ENCODE results near the gene DNAH17. TPM values are rescaled to one million over a fixed set of nuclear protein-coding genes. Genes with fewer than 3 reads are reported as not detected.

The DNAH17 gene
- polyA plus RNA-seq, 3 donors, result 0.01 to 0.51 (median 0.11) TPM

DNA sequence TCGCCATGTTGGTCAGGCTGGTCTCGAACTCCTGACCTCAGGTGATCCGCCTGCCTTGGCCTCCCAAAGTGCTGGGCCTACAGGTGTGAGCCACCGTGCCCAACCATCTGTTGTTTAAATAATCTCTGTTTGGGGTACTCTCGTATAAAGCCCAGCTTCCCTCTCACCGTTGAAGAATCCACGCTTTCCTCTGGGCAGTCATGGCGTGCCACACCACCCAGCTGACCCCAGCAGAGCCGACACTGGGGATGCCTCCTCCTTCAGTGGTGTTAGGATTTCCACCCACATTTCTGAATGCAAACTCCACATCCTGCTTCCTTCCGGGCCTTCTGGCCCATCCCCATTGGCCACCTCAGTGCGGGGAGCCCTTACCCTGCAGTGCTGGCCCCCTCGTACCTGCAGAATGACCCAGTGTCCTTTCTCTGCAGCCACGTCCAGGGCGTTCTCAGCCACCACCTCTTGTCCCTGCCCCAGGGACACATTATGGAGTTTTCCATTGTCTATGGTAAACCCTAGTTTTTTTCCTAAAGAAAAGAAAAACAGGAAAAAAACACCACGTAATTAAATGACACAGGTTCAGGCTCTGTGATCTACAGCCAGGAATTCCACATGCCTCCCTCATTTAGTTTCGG lies 138.4 kb downstream of the DNAH17 start:
- no peaks in the 10 kb centered on the region for H4K20me1 ChIP-seq (ENCODE audit: insufficient read depth, low read length)
- Mint-ChIP-seq H3K27ac (peak overlapping the region in 5 of 7 donors; percentile 53 to 98 (median 77)), H3K27me3 (ENCODE audit: low read depth in 3 of 3) (peaks cover 3 to 13% (median 3%) of the 10 kb centered on the region in 3 donors), H3K36me3 (peaks cover 4 to 6% of the 10 kb centered on the region in 2 donors), H3K4me1 (peaks cover 30% of the 10 kb centered on the region), H3K9me3 (peaks cover 0 to 8% (median 3%) of the 10 kb centered on the region in 7 donors), H3K4me3 (no peak overlapping the region)
- intact Hi-C loops (cut with micrococcal nuclease), result no loop called here
- no peak overlapping the region for H3K4me3 ChIP-seq (replicated peaks in 1 of 3; ENCODE audit: low read depth in 2 of 3, low read length in 3 of 3)
- no peak overlapping the region for H3K27ac ChIP-seq (ENCODE audit: low read depth in 1 of 2, low read length in 2 of 2)
- H3K4me1 ChIP-seq (ENCODE audit: control insufficient read depth in 1 of 2, insufficient read depth in 2 of 2, low read length in 2 of 2), result peaks cover 26 to 28% of the 10 kb centered on the region in 2 donors
- no peaks in the 10 kb centered on the region for H3K79me2 ChIP-seq (ENCODE audit: insufficient read depth, low read length)
- H3K4me2 ChIP-seq (replicated peaks; ENCODE audit: extremely low read depth, low read length, poor library complexity, severe bottlenecking), result no peak overlapping the region
- no peaks in the 10 kb centered on the region for H3K9me3 ChIP-seq (replicated peaks in 1 of 2; ENCODE audit: control insufficient read depth in 1 of 2, insufficient read depth in 1 of 2, low read length in 2 of 2)
- no peaks in the 10 kb centered on the region for H3K36me3 ChIP-seq (replicated peaks in 1 of 2; ENCODE audit: control insufficient read depth in 1 of 2, insufficient read depth in 2 of 2, low read length in 2 of 2)
- no peak overlapping the region for H3K9ac ChIP-seq (ENCODE audit: insufficient read depth, low read length, poor library complexity, severe bottlenecking)
- TF ChIP-seq, protein P1, sequence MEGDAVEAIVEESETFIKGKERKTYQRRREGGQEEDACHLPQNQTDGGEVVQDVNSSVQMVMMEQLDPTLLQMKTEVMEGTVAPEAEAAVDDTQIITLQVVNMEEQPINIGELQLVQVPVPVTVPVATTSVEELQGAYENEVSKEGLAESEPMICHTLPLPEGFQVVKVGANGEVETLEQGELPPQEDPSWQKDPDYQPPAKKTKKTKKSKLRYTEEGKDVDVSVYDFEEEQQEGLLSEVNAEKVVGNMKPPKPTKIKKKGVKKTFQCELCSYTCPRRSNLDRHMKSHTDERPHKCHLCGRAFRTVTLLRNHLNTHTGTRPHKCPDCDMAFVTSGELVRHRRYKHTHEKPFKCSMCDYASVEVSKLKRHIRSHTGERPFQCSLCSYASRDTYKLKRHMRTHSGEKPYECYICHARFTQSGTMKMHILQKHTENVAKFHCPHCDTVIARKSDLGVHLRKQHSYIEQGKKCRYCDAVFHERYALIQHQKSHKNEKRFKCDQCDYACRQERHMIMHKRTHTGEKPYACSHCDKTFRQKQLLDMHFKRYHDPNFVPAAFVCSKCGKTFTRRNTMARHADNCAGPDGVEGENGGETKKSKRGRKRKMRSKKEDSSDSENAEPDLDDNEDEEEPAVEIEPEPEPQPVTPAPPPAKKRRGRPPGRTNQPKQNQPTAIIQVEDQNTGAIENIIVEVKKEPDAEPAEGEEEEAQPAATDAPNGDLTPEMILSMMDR (IDR thresholded peaks at IDR 0.05), result no peak
- no peak overlapping the region for H2AFZ ChIP-seq (ENCODE audit: insufficient read depth, low read depth, low read length, poor library complexity, severe bottlenecking)
- 88% methylated on average over 15 of the region's 16 CpGs for WGBS (ENCODE audit: insufficient coverage)
- H3K27me3 ChIP-seq (ENCODE audit: control insufficient read depth in 2 of 2, insufficient read depth in 2 of 2, low read length in 2 of 2), result no peaks in the 10 kb centered on the region
- no peak for DNase-seq

DNA sequence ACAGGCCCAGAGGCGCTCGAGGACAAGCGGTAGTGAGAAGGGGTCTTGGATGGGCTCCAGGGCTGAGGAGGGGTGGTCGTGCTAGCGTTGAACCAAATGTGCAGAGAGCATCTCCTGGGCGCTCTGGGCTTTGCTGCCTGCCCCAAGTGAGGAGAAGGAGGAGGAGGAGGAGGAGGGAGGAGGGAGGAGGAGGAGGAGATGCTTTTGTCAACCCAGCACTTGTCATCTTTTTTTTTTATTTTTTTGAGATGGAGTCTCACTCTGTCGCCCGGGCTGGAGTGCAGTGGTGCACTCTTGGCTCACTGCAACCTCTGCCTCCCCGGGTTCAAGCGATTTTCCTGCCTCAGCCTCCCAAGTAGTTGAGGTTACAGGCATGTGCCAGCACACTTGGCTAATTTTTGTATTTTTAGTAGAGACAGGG lies 138.9 kb downstream of the DNAH17 start:
- Histone ChIP-seq H4K20me1 (ENCODE audit: insufficient read depth, low read length) (no peaks in the 10 kb centered on the region), H3K4me2 (replicated peaks; ENCODE audit: extremely low read depth, low read length, poor library complexity, severe bottlenecking) (no peak overlapping the region), H3K4me1 (ENCODE audit: control insufficient read depth in 1 of 2, insufficient read depth in 2 of 2, low read length in 2 of 2) (peaks cover 21 to 23% of the 10 kb centered on the region in 2 donors), H3K27me3 (ENCODE audit: control insufficient read depth in 2 of 2, insufficient read depth in 2 of 2, low read length in 2 of 2) (no peaks in the 10 kb centered on the region), H2AFZ (ENCODE audit: insufficient read depth, low read depth, low read length, poor library complexity, severe bottlenecking) (no peak overlapping the region), H3K9me3 (replicated peaks in 1 of 2; ENCODE audit: control insufficient read depth in 1 of 2, insufficient read depth in 1 of 2, low read length in 2 of 2) (no peaks in the 10 kb centered on the region), H3K9ac (ENCODE audit: insufficient read depth, low read length, poor library complexity, severe bottlenecking) (no peak overlapping the region), H3K4me3 (replicated peaks in 1 of 3; ENCODE audit: low read depth in 2 of 3, low read length in 3 of 3) (no peak overlapping the region), H3K36me3 (replicated peaks in 1 of 2; ENCODE audit: control insufficient read depth in 1 of 2, insufficient read depth in 2 of 2, low read length in 2 of 2) (no peaks in the 10 kb centered on the region), H3K27ac (ENCODE audit: low read depth in 1 of 2, low read length in 2 of 2) (no peak overlapping the region), H3K79me2 (ENCODE audit: insufficient read depth, low read length) (no peaks in the 10 kb centered on the region)
- TF ChIP-seq, protein P1 (IDR thresholded peaks at IDR 0.05), result no peak
- Mint-ChIP-seq H3K9me3 (peaks cover 0 to 8% (median 3%) of the 10 kb centered on the region in 7 donors), H3K4me3 (no peak overlapping the region), H3K36me3 (peaks cover 4 to 6% of the 10 kb centered on the region in 2 donors), H3K27ac (peak overlapping the region in 5 of 7 donors; percentile 48 to 98 (median 77)), H3K4me1 (peaks cover 25% of the 10 kb centered on the region), H3K27me3 (ENCODE audit: low read depth in 3 of 3) (peaks cover 3 to 13% (median 8%) of the 10 kb centered on the region in 3 donors)
- 97% methylated on average over 6 of the region's 10 CpGs for WGBS (ENCODE audit: insufficient coverage)
- intact Hi-C loops (cut with micrococcal nuclease), result no loop called here
- DNase-seq, result no peak

Data from CD14-positive monocyte (primary cell).